Nucleus accumbens (tissue), 56 donors: Measurements from ENCODE around the gene GET3.

Experiments
- DNase-seq, 56 donors: peaks; one replicate each; lab custom pipeline; 2025; lab: John Stamatoyannopoulos, UW

The GET3 gene

GRCh38 chr19:12749938-12750521 lies 12.7 kb downstream of the GET3 start:
- DNase-seq: no peak

GRCh38 chr19:12750851-12751250 lies 13.6 kb downstream of the GET3 start:
- DNase-seq: no peak

- DNase-seq: no peak
Measured at GRCh38 chr19:12751635-12752034, 14.3 kb downstream of the GET3 start, which contains the start of gene BEST2. Gene BEST2, plus strand, starts transcription at chr19:12751791. Its CDS starts 802 bp downstream, at chr19:12752593.

- DNase-seq: no peak
Measured at GRCh38 chr19:12752056-12752781, 14.9 kb downstream of the GET3 start.

GRCh38 chr19:12754465-12755196 lies 17.3 kb downstream of the GET3 start:
- no peak for DNase-seq

GRCh38 chr19:12756150-12756883 lies 19.0 kb downstream of the GET3 start:
- no peak for DNase-seq

- DNase-seq: peak in 42 of 56 donors; percentile 1 to 74 (median 36)
Measured at GRCh38 chr19:12757544-12758274, 20.4 kb downstream of the GET3 start.

GRCh38 chr19:12759686-12760085 lies 22.4 kb downstream of the GET3 start:
- no peak for DNase-seq

- DNase-seq: no peak
Measured at GRCh38 chr19:12763100-12763499, 25.8 kb downstream of the GET3 start.

- no peak for DNase-seq
Measured at GRCh38 chr19:12764698-12765097, 27.4 kb downstream of the GET3 start.

GRCh38 chr19:12766051-12766521 lies 28.8 kb downstream of the GET3 start:
- DNase-seq: peak in 36 of 56 donors; percentile 5 to 80 (median 56)

- no peak for DNase-seq
Measured at GRCh38 chr19:12767150-12767549, 29.9 kb downstream of the GET3 start.

GRCh38 chr19:12767666-12768065 lies 30.4 kb downstream of the GET3 start:
- DNase-seq: no peak

GRCh38 chr19:12769689-12770088 lies 32.4 kb downstream of the GET3 start:
- no peak for DNase-seq

- no peak for DNase-seq
Measured at GRCh38 chr19:12770922-12771321, 33.6 kb downstream of the GET3 start.

- DNase-seq: no peak
Measured at GRCh38 chr19:12772323-12772722, 35.0 kb downstream of the GET3 start.

- DNase-seq: peak in 1 of 56 donors; percentile 6
Measured at GRCh38 chr19:12773571-12773970, 36.3 kb downstream of the GET3 start.

- DNase-seq: peak in 24 of 56 donors; percentile 31 to 80 (median 52)
Measured at GRCh38 chr19:12774588-12775555, 37.6 kb downstream of the GET3 start, which contains the start of gene HOOK2. Gene HOOK2, minus strand, starts transcription at chr19:12775552. Its CDS starts 103 bp downstream, at chr19:12775449.
